GM21367 (cell line): ENCODE results near the gene PRSS21.

ENCODE experiments used
- ATAC-seq: cut with Tn5 transposase; IDR thresholded peaks from one replicate; pipeline ENCODE4 v1.9.1; 2021; ENCODE audit not compliant: unreplicated experiment

PRSS21 gene

DNA sequence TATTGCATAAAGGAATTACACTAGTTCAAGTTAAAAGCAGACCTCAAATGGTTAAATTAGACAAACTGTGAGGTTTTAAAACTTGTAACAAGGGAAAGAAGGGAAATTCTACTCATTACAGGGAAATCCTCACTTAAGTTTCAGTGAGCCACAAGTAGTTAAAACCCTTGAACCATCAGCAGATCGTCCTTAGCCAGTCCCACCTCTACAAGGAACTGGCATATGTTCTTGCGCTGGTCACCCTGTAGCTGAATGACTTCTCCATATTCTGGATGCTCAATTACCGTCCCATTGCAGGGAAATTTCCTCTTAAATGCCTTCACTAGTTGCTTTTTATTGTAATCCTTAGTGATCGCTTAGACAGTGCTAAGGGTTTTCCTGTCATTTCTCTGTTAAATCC, 5.5 kb downstream of the PRSS21 start:
- no peak for ATAC-seq

DNA sequence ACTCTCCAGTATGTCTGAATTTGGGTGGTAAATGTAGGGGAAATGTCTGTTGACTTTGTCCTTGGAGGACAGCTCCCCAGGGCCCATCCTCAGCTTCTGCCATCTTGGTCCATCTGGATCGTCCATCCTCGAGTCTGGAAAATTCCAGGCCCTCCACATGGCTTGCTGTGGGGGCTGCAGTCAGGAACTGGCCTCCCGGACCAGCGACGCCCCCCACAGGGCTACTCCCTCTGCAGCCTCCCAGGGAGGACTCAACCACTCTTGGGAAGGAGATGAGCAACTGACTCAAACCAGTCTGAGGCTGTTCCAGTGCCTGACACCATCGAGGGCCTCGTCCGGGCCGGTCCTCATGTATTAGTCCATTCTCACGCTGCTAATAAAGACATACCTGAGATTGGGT, 7.6 kb downstream of the PRSS21 start:
- no peak for ATAC-seq

- ATAC-seq = no peak
Measured at GRCh38 chr16:2825049-2825742, 8.2 kb downstream of the PRSS21 start.

DNA sequence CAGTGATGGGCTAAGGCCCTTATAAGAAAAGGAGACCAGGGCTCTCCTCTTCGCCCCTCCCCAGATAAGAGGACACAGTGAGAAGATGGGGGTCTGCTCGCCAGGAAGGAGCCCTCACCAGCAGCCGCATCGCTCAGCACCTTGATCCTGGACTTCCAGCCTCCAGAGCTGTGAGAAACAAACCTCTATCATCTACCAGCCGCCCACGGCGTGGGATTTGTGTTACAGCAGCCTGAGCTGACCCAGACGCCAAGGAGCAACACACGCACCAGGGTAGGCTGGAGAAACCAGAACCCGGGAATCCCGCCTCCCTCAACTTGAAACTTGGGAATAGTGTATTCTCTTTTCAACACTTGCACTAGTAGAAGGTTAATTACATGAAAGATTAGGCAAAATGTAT, 8.9 kb downstream of the PRSS21 start:
- ATAC-seq = no peak

DNA sequence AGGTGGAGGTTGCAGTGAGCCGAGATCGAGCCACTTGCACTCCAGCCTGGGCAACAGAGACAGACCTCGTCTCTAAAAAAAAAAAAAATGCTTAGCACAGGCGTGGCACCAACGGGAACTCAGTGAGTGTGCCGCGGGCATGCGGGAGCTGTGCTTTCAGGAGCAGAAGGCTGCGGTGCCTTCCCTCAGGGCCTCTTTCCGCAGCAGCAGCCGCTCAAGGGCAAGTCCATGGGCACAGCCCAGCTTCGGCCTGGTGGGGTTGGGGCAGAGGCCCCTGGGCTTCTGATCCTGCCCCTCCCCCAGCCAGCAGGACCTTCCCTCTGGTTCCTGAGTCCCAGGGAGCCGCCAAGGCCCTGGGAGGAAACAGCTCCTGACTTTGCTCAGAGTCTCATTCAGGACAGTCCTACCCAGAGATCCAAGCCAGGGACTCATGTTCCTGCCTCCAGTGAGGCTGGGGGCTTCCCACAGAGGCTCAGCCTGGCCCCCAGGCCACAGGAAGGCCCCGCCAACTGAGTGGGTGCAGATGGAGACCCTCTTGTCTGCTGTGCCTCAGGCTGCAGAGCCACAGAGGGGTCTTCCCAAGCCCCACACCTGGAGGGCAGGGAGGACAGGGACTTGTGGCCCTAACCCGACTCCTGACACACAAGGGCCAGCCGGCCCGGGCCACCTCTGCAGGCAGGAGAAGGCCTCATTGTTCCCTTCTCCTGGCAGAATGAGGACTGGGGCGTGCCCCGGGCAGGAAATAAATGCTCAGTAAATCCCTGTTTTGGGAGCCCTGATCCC, 9.7 kb downstream of the PRSS21 start:
- ATAC-seq = no peak

DNA sequence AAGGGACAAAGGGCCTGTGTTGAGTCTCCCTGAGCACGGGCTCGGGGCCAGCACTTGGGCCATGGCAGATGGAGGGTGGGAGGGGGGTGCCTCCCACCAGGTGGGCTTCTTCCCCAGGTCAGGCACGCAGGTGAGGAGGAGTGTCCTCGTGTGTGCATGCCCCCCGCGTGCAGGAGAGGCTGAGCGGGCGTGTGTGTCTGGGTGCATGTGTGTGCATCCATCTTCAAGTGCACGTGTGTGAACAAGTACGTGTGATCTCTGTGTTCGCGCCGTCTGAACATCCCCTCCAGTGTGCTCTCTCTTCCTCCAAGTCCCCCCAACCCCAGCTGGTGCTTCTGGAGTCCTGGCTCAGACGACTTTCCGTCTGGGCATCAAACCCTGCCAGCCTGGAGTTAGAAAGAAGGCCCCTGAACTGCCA, 10.3 kb downstream of the PRSS21 start:
- no peak for ATAC-seq

- ATAC-seq = no peak
Measured at GRCh38 chr16:2827831-2828520, 10.9 kb downstream of the PRSS21 start.

GRCh38 chr16:2828521-2828840, 11.4 kb downstream of the PRSS21 start:
- ATAC-seq = no peak

DNA sequence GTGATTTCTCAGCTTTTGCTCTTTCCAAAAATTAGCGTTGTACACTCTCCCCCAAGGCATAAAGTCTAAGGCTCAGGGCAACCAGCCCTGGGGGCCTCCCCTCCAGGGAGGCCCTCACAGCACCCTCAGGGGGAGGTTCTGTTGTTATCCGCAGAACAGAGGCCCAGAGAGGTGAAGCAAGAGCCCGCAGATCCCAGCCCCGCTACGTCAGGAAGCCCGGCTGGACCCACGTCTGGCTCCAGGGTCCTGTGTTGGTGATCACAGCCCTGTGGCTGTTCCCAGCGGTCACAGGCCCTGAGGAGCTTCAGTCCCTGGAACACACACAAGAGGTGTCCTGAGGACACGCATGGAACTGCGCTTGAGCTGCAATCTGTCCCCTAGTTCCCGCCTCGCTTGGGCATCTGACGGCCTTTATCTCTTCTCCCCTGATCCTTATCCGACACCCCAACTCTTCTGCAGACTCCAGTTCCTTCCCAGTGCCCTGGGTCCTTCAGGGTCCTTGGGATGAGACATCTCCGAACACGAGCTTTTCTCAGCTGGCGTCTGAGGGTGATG, 11.9 kb downstream of the PRSS21 start:
- no peak for ATAC-seq

DNA sequence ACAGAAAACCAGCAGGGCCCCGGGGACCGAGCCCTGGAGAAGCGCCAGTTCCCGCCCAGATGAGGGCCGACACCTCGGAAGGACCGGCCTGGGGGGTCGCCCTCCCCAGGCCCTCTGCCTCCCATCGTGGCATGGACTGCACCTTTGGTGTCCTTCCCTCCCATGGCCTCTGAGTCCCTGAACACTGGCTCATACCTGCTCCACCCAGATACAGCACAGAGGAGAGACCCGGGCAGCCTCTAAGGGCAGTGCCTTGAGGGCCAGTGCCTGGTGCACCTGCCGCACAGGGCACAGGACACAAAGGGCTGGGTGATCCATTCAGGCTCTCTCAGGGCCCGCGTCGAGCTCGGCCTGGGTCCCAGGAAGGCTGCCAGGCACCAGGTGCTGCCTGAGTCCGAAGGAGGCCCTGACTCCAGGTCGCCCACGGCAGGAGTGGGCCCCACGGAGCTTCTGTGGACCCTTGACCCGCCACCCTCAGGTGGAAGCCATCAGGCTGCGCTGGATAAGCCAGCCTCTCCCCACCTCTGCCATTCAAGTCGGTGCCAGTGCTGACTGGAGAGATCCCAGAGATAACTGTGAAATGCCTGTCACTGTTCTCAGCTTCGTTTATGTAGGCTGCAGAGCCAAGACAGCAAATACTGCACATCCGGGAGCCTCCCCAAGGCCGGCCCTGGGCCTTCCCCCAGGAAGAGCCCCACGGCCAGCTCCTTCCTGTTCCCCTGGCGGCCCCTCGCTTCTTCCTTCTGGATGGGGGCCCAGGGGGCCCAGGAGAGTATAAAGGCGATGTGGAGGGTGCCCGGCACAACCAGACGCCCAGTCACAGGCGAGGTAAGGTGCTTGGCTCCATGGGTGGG, 12.7 kb downstream of the PRSS21 start, which contains the start of gene ZG16B:
Gene ZG16B (plus strand): TSS at position 803 of the 854 bp plus-strand sequence. CDS start 139 bp downstream, outside the sequence.
- no peak for ATAC-seq

- ATAC-seq = no peak
Measured at GRCh38 chr16:2830355-2830695, 13.3 kb downstream of the PRSS21 start.

DNA sequence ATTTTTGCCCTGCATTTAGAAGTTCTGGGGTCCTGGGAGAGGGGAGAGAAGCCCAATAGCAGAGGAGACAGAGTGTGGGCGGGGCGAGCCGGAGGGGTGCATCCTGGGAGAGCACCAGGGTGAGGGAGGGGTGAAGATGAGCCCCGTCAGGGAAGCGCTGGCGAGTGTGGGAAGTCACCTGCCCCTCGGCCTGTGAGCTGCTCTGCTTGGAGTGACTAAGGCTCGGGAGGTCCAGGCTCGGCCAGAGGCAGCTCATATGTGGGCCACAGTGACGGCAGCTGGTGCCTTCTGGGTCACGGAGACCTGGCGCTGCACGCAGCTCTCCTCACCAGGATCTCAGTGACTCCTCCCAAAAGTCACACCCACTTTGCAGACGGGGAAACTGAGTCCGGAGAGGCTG, 14.2 kb downstream of the PRSS21 start:
- no peak for ATAC-seq

DNA sequence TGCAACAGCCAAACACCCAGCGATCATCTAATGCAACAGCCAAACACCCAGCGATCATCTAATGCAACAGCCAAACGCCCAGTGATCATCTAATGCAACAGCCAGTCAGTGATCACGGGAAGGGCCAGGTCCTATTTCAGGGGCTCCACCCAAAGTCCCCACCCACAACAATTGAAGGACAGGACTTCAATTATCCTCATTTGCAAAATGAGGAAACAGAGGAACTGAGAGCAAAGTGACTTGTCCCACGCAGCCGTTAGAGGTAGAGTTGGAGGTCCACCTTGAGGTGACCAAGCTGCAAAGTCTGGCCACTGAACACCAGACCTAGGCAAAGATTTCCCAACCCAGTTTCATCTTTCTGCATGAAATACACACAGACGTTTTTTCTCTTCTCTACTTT, 16.7 kb downstream of the PRSS21 start:
- ATAC-seq = no peak

- ATAC-seq = no peak
Measured at GRCh38 chr16:2834968-2835367, 17.9 kb downstream of the PRSS21 start.

DNA sequence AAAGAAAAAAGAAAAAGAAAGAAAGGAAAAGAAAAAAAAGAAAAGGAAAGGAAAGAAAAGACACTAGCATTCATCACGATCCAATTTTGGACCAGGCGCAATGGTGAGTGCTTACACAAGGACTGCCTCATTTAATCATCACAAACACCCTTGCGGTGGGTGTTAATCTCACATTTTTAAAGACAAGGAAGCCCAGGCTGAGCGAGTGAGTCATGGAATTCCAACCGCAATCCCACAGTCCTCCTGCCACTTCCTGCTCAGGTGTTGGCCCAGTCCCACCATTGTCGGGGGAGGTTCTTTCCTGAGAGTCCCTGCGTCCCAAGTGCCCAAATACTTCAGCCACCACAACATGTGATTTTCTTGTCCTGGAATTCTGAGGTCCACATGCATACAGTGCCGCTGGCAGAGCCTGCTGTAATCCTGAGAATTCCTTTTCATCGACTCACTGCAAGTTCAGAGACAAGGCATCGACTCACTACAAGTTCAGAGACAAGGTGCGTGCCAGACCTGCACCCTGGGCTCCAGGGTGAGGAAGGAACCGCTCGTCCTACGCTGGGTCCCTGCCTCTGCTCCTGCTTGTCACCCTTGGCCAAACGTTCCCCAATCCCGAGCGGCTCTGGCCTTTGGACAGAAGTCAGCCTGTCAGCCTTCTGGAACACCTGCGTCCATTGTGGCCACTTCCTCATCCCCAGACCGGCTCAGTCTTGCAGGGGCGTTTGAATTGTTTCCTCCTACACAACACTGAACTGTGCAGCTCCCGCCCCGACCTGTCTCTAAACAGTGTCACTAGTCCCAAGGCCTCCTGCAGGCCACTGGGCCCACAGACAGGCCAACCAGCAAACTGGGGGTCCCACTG, 18.8 kb downstream of the PRSS21 start:
- no peak for ATAC-seq

DNA sequence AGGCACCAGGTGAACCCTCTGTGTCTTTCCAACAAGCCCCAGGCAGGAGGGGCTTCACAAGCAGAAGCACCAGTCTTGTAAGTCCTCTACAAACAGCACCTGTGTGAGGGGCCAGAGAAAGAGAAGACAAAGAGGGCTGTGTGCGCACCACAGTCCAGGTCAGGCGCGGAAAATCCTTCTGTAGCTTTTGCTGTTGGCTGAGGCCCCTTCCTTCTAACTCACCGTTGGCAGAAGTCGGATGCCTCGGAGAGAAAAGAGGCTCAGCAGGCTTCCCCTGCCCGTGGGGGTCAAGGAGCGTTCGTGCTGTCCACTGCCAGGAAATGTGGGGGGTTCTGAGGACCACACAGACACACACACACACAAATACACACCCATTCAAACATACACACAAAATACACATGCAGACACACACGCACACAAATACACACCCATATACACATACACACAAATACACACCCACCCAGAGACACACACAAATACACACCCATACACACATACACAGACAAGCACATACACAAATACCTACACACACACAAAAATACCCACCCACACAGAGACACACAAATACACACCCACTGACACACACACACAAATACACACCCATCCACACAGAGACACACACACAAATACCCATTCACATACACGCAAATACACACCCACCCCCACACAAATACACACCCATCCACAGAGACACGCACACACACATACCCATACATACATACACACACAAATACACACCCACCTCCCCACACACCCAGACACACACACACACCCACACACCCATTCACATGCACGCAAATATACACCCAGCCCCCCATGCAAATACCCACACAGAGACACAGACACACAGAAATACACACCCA, 19.8 kb downstream of the PRSS21 start:
- ATAC-seq = no peak

- no peak for ATAC-seq
Measured at GRCh38 chr16:2838928-2839327, 21.9 kb downstream of the PRSS21 start.

DNA sequence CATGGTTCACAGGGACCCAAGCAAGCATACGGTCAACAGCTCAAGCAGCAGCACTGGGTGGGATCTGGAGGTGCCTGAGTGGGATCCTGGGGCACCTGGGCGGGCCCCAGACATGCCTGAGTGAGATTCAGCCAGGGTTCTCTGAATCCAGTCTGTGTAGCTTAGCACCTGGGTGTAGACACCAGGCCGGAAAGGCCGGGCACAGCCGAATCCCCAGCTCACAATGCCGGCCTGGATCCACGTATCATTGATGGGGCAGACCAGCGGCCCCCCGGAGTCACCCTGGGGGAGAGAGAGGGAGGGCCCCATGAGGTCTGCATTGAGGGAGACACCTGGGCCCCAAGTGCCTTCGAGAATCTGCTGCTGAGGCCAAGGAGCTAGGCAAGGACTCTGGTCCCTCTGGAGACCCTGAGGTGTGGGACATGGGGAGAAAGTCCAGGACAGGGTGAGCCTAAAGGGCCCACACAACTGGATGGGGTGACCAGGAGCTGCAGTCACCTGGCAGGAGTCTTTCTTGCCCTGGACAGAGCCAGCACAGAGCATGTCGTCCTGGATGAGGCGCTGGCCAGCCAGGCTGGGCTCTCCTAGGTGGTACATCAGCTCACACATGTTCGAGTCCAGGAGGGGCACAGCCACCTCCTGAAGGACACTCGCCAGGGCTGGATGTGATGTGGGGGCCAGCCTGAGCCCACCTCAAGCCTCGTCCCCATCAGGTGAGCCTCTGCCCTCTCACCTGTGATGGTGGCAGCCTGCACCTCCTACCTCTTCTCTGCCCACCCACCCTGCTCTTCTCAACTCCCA, 22.8 kb downstream of the PRSS21 start:
- ATAC-seq = no peak
